ENCODE measurements around the gene DNAJC30.
"Not testable (repeated sequence)": the region's sequence is repeated elsewhere in the genome, so short reads cannot be mapped to it uniquely, and the experiment has no call there.

Gene DNAJC30

DNA sequence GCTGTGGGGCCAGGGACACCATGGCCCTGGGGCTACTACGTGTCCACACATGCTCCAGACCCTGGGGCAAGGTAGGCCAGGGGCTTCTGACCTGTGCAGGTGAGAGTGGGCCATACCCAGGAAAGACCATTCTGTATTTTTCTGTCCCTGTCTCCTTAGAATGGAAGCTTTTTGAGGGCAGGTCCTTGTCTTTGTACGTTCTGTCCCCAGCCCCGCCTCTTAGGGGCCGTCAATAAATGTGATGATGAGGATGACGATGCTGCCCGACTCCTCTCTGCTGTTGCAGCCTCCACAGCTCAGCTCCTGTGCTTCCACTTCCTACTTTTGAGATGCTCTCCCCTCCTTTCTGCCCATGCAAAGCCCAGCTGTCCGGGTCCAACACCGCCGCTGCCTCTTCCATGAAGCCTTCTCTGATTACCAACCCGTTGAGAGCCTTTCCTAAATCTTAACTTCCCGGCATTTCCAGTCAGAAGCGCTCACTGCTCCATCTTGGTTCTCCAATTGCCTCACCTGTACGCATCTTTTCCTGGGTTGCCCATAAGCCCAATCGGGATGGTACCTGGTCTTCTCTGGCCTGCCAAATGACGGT is 11.3 kb downstream of the DNAJC30 start:
- H3K4me3 ChIP-seq (ENCODE audit: low read length): no peak overlapping the region
- no peak overlapping the region for H3K27ac ChIP-seq (ENCODE audit: low read depth, low read length)
- H3K27me3 ChIP-seq (ENCODE audit: control insufficient read depth, insufficient read depth, low read length): no peaks in the 10 kb centered on the region
- no peaks in the 10 kb centered on the region for H3K36me3 ChIP-seq (ENCODE audit: control insufficient read depth, insufficient read depth, low read length)
- H3K9ac ChIP-seq (ENCODE audit: low read length): no peak overlapping the region
- peaks cover 3% of the 10 kb centered on the region for H3K4me1 ChIP-seq (ENCODE audit: control insufficient read depth, insufficient read depth, low read length)

DNA sequence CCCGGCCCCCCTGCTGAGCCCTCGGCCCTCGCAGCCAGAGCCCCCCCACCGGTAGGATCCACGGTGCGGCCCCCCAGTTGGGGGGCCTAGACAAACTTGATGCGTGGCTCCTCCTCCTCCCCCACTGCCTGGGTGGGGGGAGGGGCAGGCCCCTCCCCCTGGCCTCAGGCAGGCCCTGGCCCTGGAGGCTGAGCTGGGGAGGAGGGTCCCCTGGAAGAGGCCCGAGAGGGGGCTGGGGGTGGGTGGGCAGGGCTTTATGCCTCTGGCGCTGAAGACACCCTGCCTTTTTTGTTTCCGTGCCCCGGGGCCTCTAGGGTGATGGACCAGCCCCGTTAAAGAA is 12.0 kb downstream of the DNAJC30 start:
- H3K9ac ChIP-seq (ENCODE audit: low read length): no peak overlapping the region
- peaks cover 3% of the 10 kb centered on the region for H3K4me1 ChIP-seq (ENCODE audit: control insufficient read depth, insufficient read depth, low read length)
- no peaks in the 10 kb centered on the region for H3K27me3 ChIP-seq (ENCODE audit: control insufficient read depth, insufficient read depth, low read length)
- no peak overlapping the region for H3K27ac ChIP-seq (ENCODE audit: low read depth, low read length)
- H3K36me3 ChIP-seq (ENCODE audit: control insufficient read depth, insufficient read depth, low read length): no peaks in the 10 kb centered on the region
- H3K4me3 ChIP-seq (ENCODE audit: low read length): no peak overlapping the region

DNA sequence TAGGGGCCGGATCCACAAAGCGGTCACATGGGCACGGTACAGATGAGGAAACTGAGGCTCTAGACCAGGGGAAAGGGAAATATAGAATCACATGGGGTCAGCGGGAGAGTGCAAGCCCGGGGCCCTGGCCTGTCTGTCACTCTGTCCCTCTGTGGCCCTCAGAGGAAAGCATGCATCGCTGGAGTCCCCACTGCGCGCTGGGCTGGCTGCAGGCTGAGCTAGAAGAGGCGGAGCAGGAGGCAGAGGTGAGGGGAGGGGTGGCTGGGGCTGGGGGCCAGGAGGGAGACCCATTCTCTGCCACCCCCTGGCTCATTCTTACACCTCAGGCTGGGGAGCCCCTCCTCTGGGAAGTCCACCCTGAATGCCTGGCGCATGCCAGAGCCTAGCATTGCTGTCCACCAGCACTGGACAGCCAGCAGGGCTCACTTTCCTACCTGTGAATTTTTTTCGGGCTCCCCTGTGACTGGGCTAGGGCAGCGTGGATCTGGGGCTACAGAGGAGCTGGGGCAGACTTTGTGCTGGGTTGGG is 13.3 kb downstream of the DNAJC30 start:
- H3K27ac ChIP-seq (ENCODE audit: low read depth, low read length): no peak overlapping the region
- H3K4me1 ChIP-seq (ENCODE audit: control insufficient read depth, insufficient read depth, low read length): peaks cover 3% of the 10 kb centered on the region
- no peaks in the 10 kb centered on the region for H3K36me3 ChIP-seq (ENCODE audit: control insufficient read depth, insufficient read depth, low read length)
- no peak overlapping the region for H3K4me3 ChIP-seq (ENCODE audit: low read length)
- H3K27me3 ChIP-seq (ENCODE audit: control insufficient read depth, insufficient read depth, low read length): no peaks in the 10 kb centered on the region
- no peak overlapping the region for H3K9ac ChIP-seq (ENCODE audit: low read length)

DNA sequence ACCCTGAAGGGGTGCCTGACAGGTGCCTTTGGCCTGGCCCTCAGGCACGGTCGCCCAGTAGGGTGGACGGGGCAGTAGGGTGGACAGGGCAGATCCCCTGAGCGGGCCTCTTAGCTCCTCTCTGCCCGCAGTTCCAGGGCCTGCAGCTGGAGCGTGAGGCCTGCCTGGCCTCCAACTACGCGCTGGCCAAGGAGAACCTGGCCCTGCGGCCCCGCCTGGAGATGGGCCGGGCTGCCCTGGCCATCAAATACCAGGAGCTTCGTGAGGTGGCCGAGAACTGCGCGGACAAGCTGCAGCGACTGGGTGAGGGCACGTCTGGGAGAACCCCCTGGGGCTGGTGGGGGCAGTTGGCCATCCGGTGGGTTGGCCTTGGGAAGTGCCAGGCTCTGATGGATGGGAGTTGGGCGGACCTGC is 14.0 kb downstream of the DNAJC30 start:
- Histone ChIP-seq H3K4me1 (ENCODE audit: control insufficient read depth, insufficient read depth, low read length) (peaks cover 3% of the 10 kb centered on the region), H3K9ac (ENCODE audit: low read length) (no peak overlapping the region), H3K4me3 (ENCODE audit: low read length) (no peak overlapping the region), H3K27ac (ENCODE audit: low read depth, low read length) (no peak overlapping the region), H3K36me3 (ENCODE audit: control insufficient read depth, insufficient read depth, low read length) (no peaks in the 10 kb centered on the region), H3K27me3 (ENCODE audit: control insufficient read depth, insufficient read depth, low read length) (no peaks in the 10 kb centered on the region)

DNA sequence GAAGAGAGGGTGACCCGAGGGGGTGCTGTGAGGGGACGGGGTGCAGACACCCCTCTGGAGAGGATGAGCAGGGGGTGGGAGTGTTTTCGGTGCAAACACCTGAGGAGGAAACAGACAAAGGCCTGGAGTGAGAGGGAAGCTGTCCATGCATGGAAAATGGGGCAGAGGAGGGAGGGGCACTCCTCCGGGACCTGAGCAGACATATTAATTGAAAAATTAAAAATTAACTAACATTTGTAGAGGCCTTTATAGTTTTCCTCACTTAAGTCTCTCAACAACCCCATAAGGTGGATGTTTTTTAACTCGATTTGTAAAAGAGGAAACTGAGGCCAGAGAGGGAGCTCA is 14.4 kb downstream of the DNAJC30 start:
- Histone ChIP-seq H3K36me3 (ENCODE audit: control insufficient read depth, insufficient read depth, low read length) (no peaks in the 10 kb centered on the region), H3K27me3 (ENCODE audit: control insufficient read depth, insufficient read depth, low read length) (no peaks in the 10 kb centered on the region), H3K4me3 (ENCODE audit: low read length) (peak overlapping the region; percentile 69), H3K4me1 (ENCODE audit: control insufficient read depth, insufficient read depth, low read length) (peaks cover 3% of the 10 kb centered on the region), H3K9ac (ENCODE audit: low read length) (no peak overlapping the region), H3K27ac (ENCODE audit: low read depth, low read length) (no peak overlapping the region)

DNA sequence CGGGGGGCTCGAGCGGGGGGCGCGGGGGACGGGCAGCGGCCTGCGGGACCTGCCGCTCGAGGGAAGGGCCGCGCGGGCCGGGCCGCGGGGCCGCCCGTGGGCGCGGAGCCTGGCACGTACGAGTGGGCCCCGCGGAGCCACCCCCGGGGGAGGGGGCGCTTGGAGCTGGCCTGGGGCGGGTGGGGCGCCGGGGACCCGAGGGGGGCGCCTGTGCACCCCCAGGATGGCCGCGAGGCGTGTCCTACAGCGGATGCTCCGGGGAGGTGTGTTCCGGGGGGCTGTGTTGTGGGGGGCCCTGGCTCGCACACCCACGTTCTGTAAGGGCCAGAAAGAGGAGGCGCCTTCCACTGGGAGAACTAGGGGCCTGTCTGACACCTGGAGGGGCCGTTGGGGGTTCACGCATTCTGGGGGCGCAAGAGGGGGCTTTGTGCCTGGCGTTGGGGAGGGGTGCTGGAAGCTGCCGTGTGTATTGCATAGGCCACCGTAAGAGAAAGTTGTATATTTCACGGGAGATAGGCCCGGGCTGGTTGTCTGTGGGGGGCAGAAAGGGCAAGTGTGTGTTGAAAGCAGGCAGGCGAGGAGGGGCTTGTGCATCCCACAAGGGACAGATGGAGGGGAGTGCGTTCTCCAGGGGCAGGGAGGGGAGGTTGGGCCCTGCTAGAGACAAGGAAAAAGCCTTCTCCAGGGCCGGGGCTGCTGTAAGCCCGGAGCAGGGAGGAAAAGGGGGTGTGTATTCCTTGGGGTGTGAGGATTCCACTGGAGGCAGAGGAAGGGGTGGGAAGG is 15.0 kb downstream of the DNAJC30 start:
- Histone ChIP-seq H3K4me3 (ENCODE audit: low read length) (peak overlapping the region; percentile 69), H3K36me3 (ENCODE audit: control insufficient read depth, insufficient read depth, low read length) (no peaks in the 10 kb centered on the region), H3K27ac (ENCODE audit: low read depth, low read length) (no peak overlapping the region), H3K4me1 (ENCODE audit: control insufficient read depth, insufficient read depth, low read length) (peaks cover 3% of the 10 kb centered on the region), H3K27me3 (ENCODE audit: control insufficient read depth, insufficient read depth, low read length) (no peaks in the 10 kb centered on the region), H3K9ac (ENCODE audit: low read length) (peak overlapping the region; percentile 22)

DNA sequence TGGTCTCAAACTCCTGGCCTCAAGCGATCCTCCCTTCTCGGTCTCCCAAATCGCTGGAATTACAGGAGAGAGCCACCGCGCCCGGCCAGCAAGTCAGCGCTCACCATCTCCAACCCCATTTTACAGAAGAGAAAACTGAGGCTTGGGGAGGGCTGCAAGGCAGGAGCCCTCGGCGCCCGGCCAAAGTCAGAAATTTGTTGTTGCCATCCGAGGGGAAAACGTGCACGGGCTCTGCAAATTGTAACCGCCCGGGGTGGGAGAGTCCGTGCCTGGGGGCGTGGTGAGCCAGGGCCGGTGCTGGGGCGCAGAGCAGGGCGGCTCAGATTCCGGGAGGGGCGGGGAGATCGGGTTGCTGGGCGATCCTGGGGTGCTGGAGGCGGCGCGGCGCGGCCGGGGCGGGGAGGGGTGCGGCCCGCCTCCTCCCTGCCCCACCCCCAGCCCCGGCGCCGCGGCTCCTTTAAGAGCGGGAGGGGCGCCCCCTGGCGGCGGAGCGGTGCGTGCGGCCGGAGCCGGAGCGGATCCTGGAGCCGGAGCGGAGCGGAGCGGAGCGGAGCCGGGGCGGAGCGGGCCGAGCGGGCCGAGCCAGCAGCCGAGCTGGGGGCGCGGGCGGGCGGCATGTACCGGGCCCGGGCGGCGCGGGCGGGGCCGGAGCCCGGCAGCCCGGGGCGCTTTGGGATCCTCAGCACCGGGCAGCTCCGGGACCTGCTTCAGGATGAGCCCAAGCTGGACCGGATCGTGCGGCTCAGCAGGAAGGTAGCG is 15.7 kb downstream of the DNAJC30 start, which contains the start of gene VPS37D:
TSS of gene VPS37D (plus strand) at position 488 of the 759 bp plus-strand sequence. CDS start at position 616, 128 bp downstream.
- Histone ChIP-seq H3K9ac (ENCODE audit: low read length) (peak within 1 kb of the TSS; percentile 22), H3K36me3 (ENCODE audit: control insufficient read depth, insufficient read depth, low read length) (no peaks in the 10 kb centered on the region), H3K4me3 (ENCODE audit: low read length) (peak within 1 kb of the TSS; percentile 69), H3K27ac (ENCODE audit: low read depth, low read length) (no peak within 1 kb of the TSS), H3K27me3 (ENCODE audit: control insufficient read depth, insufficient read depth, low read length) (no peaks in the 10 kb centered on the region), H3K4me1 (ENCODE audit: control insufficient read depth, insufficient read depth, low read length) (peaks cover 3% of the 10 kb centered on the region)

DNA sequence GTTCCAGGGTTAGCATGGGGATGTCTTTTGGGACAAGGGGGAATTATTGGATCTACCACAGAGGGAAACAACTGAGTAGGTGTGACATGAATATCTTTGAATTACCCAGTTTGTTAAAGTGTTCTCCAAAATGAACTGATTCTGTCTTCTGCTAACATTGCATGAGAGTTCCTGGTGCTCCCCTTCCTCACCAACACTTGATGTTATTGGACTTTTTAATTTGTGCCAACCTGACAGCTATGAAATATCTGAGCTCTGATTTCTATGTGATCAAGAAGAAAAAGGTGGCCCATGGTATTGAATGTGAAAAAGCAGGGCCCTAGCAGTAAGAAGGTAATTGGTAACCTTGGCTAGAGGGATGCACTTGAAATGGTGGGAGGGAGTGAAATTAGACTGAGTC is 20.2 kb downstream of the DNAJC30 start:
- H3K4me1 ChIP-seq (ENCODE audit: control insufficient read depth, insufficient read depth, low read length): no peaks in the 10 kb centered on the region
- no peaks in the 10 kb centered on the region for H3K36me3 ChIP-seq (ENCODE audit: control insufficient read depth, insufficient read depth, low read length)
- no peak overlapping the region for H3K4me3 ChIP-seq (ENCODE audit: low read length)
- H3K27ac ChIP-seq (ENCODE audit: low read depth, low read length): no peak overlapping the region
- H3K9ac ChIP-seq (ENCODE audit: low read length): no peak overlapping the region
- H3K27me3 ChIP-seq (ENCODE audit: control insufficient read depth, insufficient read depth, low read length): no peaks in the 10 kb centered on the region

DNA sequence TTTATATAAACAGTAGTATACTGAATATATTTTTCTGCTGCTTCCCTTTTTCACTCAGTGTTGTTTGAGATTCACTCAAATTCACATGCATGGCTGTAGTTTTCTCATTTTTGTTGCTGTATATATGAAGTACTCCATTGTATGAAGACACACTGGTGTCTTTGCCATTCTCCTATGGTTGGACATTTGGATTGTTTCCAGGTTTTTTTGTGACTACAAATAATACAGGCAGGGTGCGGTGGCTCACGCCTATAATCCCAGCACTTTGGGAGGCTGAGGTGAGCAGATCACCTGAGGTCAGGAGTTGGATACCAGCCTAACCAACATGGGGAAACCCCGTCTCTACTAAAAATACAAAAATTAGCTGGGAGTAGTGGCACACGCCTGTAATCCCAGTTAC is 22.7 kb downstream of the DNAJC30 start:
- not testable (repeated sequence) for H3K36me3 ChIP-seq (ENCODE audit: control insufficient read depth, insufficient read depth, low read length); H3K9ac ChIP-seq (ENCODE audit: low read length); H3K27me3 ChIP-seq (ENCODE audit: control insufficient read depth, insufficient read depth, low read length); H3K4me3 ChIP-seq (ENCODE audit: low read length); H3K27ac ChIP-seq (ENCODE audit: low read depth, low read length); H3K4me1 ChIP-seq (ENCODE audit: control insufficient read depth, insufficient read depth, low read length)

DNA sequence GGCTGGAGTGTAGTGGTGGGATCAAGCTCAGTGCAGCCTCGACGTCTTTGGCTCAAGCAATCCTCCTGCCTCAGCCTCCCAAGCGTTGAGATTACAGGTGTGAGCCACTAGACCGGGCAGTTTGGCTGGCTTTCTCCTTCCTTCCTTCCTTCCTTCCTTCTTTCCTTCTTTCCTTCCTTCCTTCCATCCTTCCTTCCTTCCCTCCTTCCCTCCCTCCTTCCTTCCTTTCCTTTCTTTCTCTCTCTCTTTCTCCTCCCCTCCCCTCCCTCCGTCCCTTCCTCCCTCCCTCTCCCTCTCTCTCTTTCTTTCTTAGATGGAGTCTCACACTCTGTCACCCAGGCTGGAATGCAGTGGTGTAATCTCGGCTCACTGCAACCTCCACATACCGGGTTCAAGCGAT is 23.3 kb downstream of the DNAJC30 start:
- no peak overlapping the region for H3K4me3 ChIP-seq (ENCODE audit: low read length)
- no peaks in the 10 kb centered on the region for H3K36me3 ChIP-seq (ENCODE audit: control insufficient read depth, insufficient read depth, low read length)
- H3K27me3 ChIP-seq (ENCODE audit: control insufficient read depth, insufficient read depth, low read length): no peaks in the 10 kb centered on the region
- H3K27ac ChIP-seq (ENCODE audit: low read depth, low read length): no peak overlapping the region
- no peak overlapping the region for H3K9ac ChIP-seq (ENCODE audit: low read length)
- no peaks in the 10 kb centered on the region for H3K4me1 ChIP-seq (ENCODE audit: control insufficient read depth, insufficient read depth, low read length)

DNA sequence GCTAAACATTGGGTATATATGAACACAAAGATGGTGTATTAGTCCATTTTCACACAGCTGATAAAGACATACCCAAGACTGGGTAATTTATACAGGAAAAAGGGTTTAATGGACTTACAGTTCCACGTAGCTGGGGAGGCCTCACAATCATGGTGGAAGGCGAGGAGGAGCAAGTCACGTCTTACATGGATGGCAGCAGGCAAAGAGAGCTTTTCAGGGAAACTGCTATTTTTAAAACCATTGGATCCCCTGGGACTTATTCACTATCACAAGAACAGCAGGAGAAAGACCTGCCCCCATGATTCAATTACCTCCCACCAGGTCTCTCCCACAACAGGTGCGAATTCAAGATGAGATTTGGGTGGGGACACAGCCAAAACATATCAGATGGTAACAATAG is 27.9 kb downstream of the DNAJC30 start:
- H3K27ac ChIP-seq (ENCODE audit: low read depth, low read length); H3K4me3 ChIP-seq (ENCODE audit: low read length); H3K27me3 ChIP-seq (ENCODE audit: control insufficient read depth, insufficient read depth, low read length); H3K36me3 ChIP-seq (ENCODE audit: control insufficient read depth, insufficient read depth, low read length); H3K4me1 ChIP-seq (ENCODE audit: control insufficient read depth, insufficient read depth, low read length); H3K9ac ChIP-seq (ENCODE audit: low read length): not testable (repeated sequence)

DNA sequence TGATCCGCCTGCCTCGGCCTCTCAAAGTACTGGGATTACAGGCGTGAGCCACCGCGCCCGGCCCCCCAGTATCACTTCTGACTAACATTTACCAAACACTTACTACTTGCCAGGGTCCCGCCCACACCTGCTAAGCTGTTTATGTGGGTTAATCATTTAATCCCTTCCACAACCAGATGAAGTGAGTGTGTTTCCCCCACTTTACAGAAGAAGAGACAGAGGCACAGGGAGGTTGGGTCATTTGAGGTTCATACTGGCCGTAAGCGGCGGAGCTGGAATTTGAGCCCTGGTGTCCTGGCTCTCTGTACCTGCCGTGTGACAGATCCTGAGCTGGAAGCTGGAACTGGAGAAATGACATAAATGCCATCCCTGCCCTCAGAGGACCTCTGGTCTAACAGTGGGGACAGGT is 30.7 kb downstream of the DNAJC30 start:
- Histone ChIP-seq H3K27ac (ENCODE audit: low read depth, low read length) (no peak overlapping the region), H3K9ac (ENCODE audit: low read length) (no peak overlapping the region), H3K36me3 (ENCODE audit: control insufficient read depth, insufficient read depth, low read length) (no peaks in the 10 kb centered on the region), H3K4me3 (ENCODE audit: low read length) (no peak overlapping the region), H3K27me3 (ENCODE audit: control insufficient read depth, insufficient read depth, low read length) (peaks cover 11% of the 10 kb centered on the region), H3K4me1 (ENCODE audit: control insufficient read depth, insufficient read depth, low read length) (no peaks in the 10 kb centered on the region)

Measured in rectal smooth muscle tissue (tissue), 1 donor.